Endodermal cell (in vitro differentiated cells): ENCODE data around the gene ARHGAP6. TPM values are rescaled to one million over a fixed set of nuclear protein-coding genes. Genes with fewer than 3 reads are reported as not detected.

Experiments used
- DNase-seq: peaks from one replicate; pipeline ENCODE4 v3.0.0-alpha.2; 2017
- H3K27ac ChIP-seq: 2 replicates; pipeline ENCODE4 v1.5.1; 2013; ENCODE audit warnings: mild to moderate bottlenecking, low read depth, low read length, moderate library complexity
- H3K27me3 ChIP-seq: 2 replicates; pipeline ENCODE4 v1.6.1; 2013; ENCODE audit warnings: mild to moderate bottlenecking, low read length, moderate library complexity; ENCODE audit not compliant: insufficient read depth, control insufficient read depth, poor library complexity, severe bottlenecking
- H3K36me3 ChIP-seq: 2 replicates; pipeline ENCODE4 v1.7.0; 2013; ENCODE audit warnings: mild to moderate bottlenecking, low read length, moderate library complexity; ENCODE audit not compliant: control insufficient read depth, insufficient read depth
- H3K4me1 ChIP-seq: one replicate; pipeline ENCODE4 v1.7.0; 2013; ENCODE audit warnings: low read length; ENCODE audit not compliant: control insufficient read depth, insufficient read depth
- H3K4me3 ChIP-seq: 2 replicates; pipeline ENCODE4 v1.5.1; 2013; ENCODE audit warnings: mild to moderate bottlenecking, low read length, moderate library complexity
- H3K9ac ChIP-seq: 2 replicates; pipeline ENCODE4 v1.6.1; 2013; ENCODE audit warnings: mild to moderate bottlenecking, low read length, moderate library complexity; ENCODE audit not compliant: poor library complexity, severe bottlenecking; ENCODE audit errors: extremely low read depth
- H3K9me3 ChIP-seq: 2 replicates; pipeline ENCODE4 v1.6.1; 2013; ENCODE audit warnings: mild to moderate bottlenecking, low read length, moderate library complexity; ENCODE audit not compliant: control insufficient read depth
- H3K27ac Mint-ChIP-seq: 2 replicates; pipeline ENCODE4 v1.8.0; 2020; ENCODE audit warnings: mixed read lengths
- H3K27me3 Mint-ChIP-seq: 2 replicates; pipeline ENCODE4 v1.8.0; 2021; ENCODE audit warnings: mild to moderate bottlenecking, mixed read lengths; ENCODE audit not compliant: insufficient read depth
- H3K36me3 Mint-ChIP-seq: 2 replicates; pipeline ENCODE4 v1.8.0; 2020; ENCODE audit warnings: low read depth, mixed read lengths
- H3K4me1 Mint-ChIP-seq: 2 replicates; pipeline ENCODE4 v1.8.0; 2020; ENCODE audit warnings: mixed read lengths
- H3K4me3 Mint-ChIP-seq: 2 replicates; pipeline ENCODE4 v1.8.0; 2020; ENCODE audit warnings: mild to moderate bottlenecking, moderate library complexity, mixed read lengths
- H3K9me3 Mint-ChIP-seq: 2 replicates; pipeline ENCODE4 v1.8.0; 2020; ENCODE audit warnings: mild to moderate bottlenecking, mixed read lengths
- CTCF ChIP-seq: fragments of 200-600 bp; sonication (generic); conservative IDR thresholded peaks from 2 replicates; pipeline ENCODE4 v1.5.0; 2021; ENCODE audit warnings: antibody characterized with exemption, mild to moderate bottlenecking
- WGBS, 2 experiments: methylation state at CpG; one replicate each; pipeline versions ENCODE4 v1.1.5 to v1.1.7; 2013; ENCODE audit warnings: missing lambda C conversion rate in 2 of 2, mixed read lengths in 1 of 2; ENCODE audit not compliant: insufficient coverage in 1 of 2, insufficient read length in 1 of 2; 5-methylcytosine and 5-hydroxymethylcytosine counted together
- total RNA-seq, 2 donors: library from RNA; stranded (reverse); fragmentation: NEBNext Ultra II Directional in 1 of 2; extraction: Animal tissue kit (Norgen Biotek cat#: 25700) in 1 of 2; gene quantifications; 2 replicates in 1 of 2; 3 replicates in 1 of 2; pipeline ENCODE4 v1.2.1, GENCODE V29; 2021

Gene ARHGAP6
- total RNA-seq, 2 donors from 2014 or later, result 0.48 to 0.73 TPM

GRCh38 chrX:11640089-11640488 lies 25.6 kb downstream of the ARHGAP6 start:
- H3K4me1 ChIP-seq, result no peaks in the 10 kb centered on the region
- no peak overlapping the region for H3K9ac ChIP-seq
- Mint-ChIP-seq H3K27me3 (no peaks in the 10 kb centered on the region), H3K4me1 (no peaks in the 10 kb centered on the region), H3K27ac (no peak overlapping the region), H3K4me3 (no peak overlapping the region), H3K9me3 (peaks cover 27% of the 10 kb centered on the region), H3K36me3 (no peaks in the 10 kb centered on the region)
- WGBS, 2 experiments, result 84 to 94% methylated on average over 3 to 4 of the region's 4 CpGs
- H3K9me3 ChIP-seq, result no peaks in the 10 kb centered on the region
- no peaks in the 10 kb centered on the region for H3K27me3 ChIP-seq
- H3K36me3 ChIP-seq, result no peaks in the 10 kb centered on the region
- DNase-seq, result no peak
- no peak overlapping the region for H3K4me3 ChIP-seq
- TF ChIP-seq CTCF, result no peak
- no peak overlapping the region for H3K27ac ChIP-seq

GRCh38 chrX:11632732-11633131 lies 33.0 kb downstream of the ARHGAP6 start:
- Mint-ChIP-seq H3K4me3 (no peak overlapping the region), H3K27ac (no peak overlapping the region), H3K36me3 (no peaks in the 10 kb centered on the region), H3K27me3 (no peaks in the 10 kb centered on the region), H3K4me1 (peaks cover 2% of the 10 kb centered on the region), H3K9me3 (peaks cover 22% of the 10 kb centered on the region)
- no peak overlapping the region for H3K27ac ChIP-seq
- no peaks in the 10 kb centered on the region for H3K4me1 ChIP-seq
- 81% methylated on average over 1 of the region's 1 CpG; no CpG with 5 or more reads in 1 of the 2 experiments for WGBS, 2 experiments
- H3K4me3 ChIP-seq, result no peak overlapping the region
- H3K9me3 ChIP-seq, result no peaks in the 10 kb centered on the region
- DNase-seq, result no peak
- TF ChIP-seq CTCF, result no peak
- H3K36me3 ChIP-seq, result no peaks in the 10 kb centered on the region
- no peak overlapping the region for H3K9ac ChIP-seq
- H3K27me3 ChIP-seq, result no peaks in the 10 kb centered on the region

GRCh38 chrX:11629593-11630211 lies 36.0 kb downstream of the ARHGAP6 start:
- WGBS, 2 experiments, result 60 to 100% methylated on average over 1 to 3 of the region's 4 CpGs

More at GRCh38 chrX:11629593-11630211, 36.0 kb downstream of the ARHGAP6 start:
- Mint-ChIP-seq H3K4me1 (peaks cover 2% of the 10 kb centered on the region), H3K36me3 (no peaks in the 10 kb centered on the region), H3K27ac (no peak overlapping the region), H3K27me3 (no peaks in the 10 kb centered on the region), H3K4me3 (no peak overlapping the region), H3K9me3 (peaks cover 32% of the 10 kb centered on the region)
- peak; percentile 14 for TF ChIP-seq CTCF
- no peaks in the 10 kb centered on the region for H3K9me3 ChIP-seq
- H3K4me1 ChIP-seq, result no peaks in the 10 kb centered on the region
- H3K9ac ChIP-seq, result no peak overlapping the region
- no peak overlapping the region for H3K4me3 ChIP-seq
- H3K27ac ChIP-seq, result no peak overlapping the region
- no peaks in the 10 kb centered on the region for H3K27me3 ChIP-seq
- peak; percentile 50 for DNase-seq
- H3K36me3 ChIP-seq, result no peaks in the 10 kb centered on the region
